ENCODE measurements around the gene OR5D14. TPM values are rescaled to one million over a fixed set of nuclear protein-coding genes. Genes with fewer than 3 reads are reported as not detected.

Gene OR5D14
- total and polyA plus RNA-seq, 2 of the 13 experiments (the other 11 are each of a cell fraction or from before 2014, with no cell fraction given) = not detected

DNA sequence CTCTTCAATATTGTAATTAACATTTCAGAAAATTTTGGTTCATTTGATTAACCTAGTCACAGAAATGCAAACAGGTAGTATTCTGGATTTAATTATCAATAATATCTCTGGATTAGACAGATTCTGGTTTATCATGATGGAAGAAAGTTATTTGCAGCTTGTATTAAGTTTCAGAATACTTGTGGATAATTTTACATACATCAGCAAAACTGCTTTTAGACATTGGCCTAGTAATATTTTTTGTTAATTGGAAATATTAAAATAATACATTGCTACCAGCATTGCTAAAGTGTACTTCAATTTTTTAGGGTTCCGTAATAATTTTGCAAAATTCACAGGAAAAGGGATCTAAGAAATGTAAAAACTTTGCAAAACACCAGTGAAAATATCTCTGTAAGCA lies 3.8 kb upstream of the OR5D14 start:
- Histone ChIP-seq H3K4me2 (ENCODE audit: low read depth, low read length) (no peak overlapping the region), H4K20me1 (ENCODE audit: insufficient read depth, low read length) (no peaks in the 10 kb centered on the region), H3K9me3 (ENCODE audit: low read length) (peaks cover 62% of the 10 kb centered on the region), H3K9ac (ENCODE audit: insufficient read depth, low read depth, low read length) (no peak overlapping the region), H2AFZ (ENCODE audit: low read length) (no peak overlapping the region), H3K4me3 (replicated peaks in 1 of 3; ENCODE audit: insufficient read depth in 1 of 3, low read depth in 2 of 3, low read length in 3 of 3) (no peak overlapping the region), H3K27ac (ENCODE audit: extremely low read length, insufficient read depth, low read length) (no peak overlapping the region), H3K79me2 (ENCODE audit: insufficient read depth, low read length) (no peaks in the 10 kb centered on the region), H3K27me3 (ENCODE audit: control insufficient read depth in 1 of 2, insufficient read depth in 2 of 2, low read length in 2 of 2) (no peaks in the 10 kb centered on the region), H3K36me3 (replicated peaks in 1 of 2; ENCODE audit: control insufficient read depth in 1 of 2, insufficient read depth in 2 of 2, low read length in 2 of 2) (no peaks in the 10 kb centered on the region), H3K4me1 (ENCODE audit: insufficient read depth, low read length) (no peaks in the 10 kb centered on the region)
- intact Hi-C loops (cut with micrococcal nuclease; ENCODE audit: unreplicated experiment) (no loop called here), in situ Hi-C loops (cut with HindIII; ENCODE audit: extremely low pct_ligation_motif_present, low pct_unique_long_range_greater_than_20kb) (no loop called here)
- WGBS (ENCODE audit: low lambda C conversion rate) = 2% methylated on average over 1 of the region's 1 CpG
- BruUV-seq (replicated peaks) = no TSS peak
- ATAC-seq (no peak), FAIRE-seq (no peak), DNase-seq (ENCODE audit: low spot score) (no peak)
- ChIA-PET CTCF (ENCODE audit: low intra/inter-chr PET ratio, low total read pairs) (no interaction called here), POLR2A (no interaction called here)
- TF ChIP-seq MAFF (IDR thresholded peaks at IDR 0.05; ENCODE audit: low read depth, low read length) (peak; percentile 44; the same call in 1 of the 2 replicates), MAFK (conservative IDR thresholded peaks at IDR 0.05 in 1 of 2, IDR thresholded peaks at IDR 0.05 in 1 of 2; ENCODE audit: low read length in 2 of 2) (peak; percentile 23 to 76; a peak in 3 of 4 replicates), ZNF616 (CRISPR knock-in tag; IDR thresholded peaks at IDR 0.05; ENCODE audit: low read depth) (no peak), YEATS2 (CRISPR knock-in tag; IDR thresholded peaks at IDR 0.05; ENCODE audit: borderline replicate concordance) (no peak), ZZZ3 (CRISPR knock-in tag; IDR thresholded peaks at IDR 0.05; ENCODE audit: borderline replicate concordance) (no peak)
- TF ChIP-seq, protein P1, sequence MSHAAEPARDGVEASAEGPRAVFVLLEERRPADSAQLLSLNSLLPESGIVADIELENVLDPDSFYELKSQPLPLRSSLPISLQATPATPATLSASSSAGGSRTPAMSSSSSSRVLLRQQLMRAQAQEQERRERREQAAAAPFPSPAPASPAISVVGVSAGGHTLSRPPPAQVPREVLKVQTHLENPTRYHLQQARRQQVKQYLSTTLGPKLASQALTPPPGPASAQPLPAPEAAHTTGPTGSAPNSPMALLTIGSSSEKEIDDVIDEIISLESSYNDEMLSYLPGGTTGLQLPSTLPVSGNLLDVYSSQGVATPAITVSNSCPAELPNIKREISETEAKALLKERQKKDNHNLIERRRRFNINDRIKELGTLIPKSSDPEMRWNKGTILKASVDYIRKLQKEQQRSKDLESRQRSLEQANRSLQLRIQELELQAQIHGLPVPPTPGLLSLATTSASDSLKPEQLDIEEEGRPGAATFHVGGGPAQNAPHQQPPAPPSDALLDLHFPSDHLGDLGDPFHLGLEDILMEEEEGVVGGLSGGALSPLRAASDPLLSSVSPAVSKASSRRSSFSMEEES (CRISPR knock-in tag; IDR thresholded peaks at IDR 0.05) = no peak

GRCh38 chr11:55793321-55793720 lies 2.0 kb upstream of the OR5D14 start:
- no peak for ATAC-seq
- Histone ChIP-seq H3K9ac (ENCODE audit: insufficient read depth, low read depth, low read length) (no peak overlapping the region), H3K79me2 (ENCODE audit: insufficient read depth, low read length) (no peaks in the 10 kb centered on the region), H3K36me3 (replicated peaks in 1 of 2; ENCODE audit: control insufficient read depth in 1 of 2, insufficient read depth in 2 of 2, low read length in 2 of 2) (no peaks in the 10 kb centered on the region), H3K27ac (ENCODE audit: extremely low read length, insufficient read depth, low read length) (no peak overlapping the region), H2AFZ (ENCODE audit: low read length) (no peak overlapping the region), H3K4me1 (ENCODE audit: insufficient read depth, low read length) (no peaks in the 10 kb centered on the region), H3K9me3 (ENCODE audit: low read length) (peaks cover 62% of the 10 kb centered on the region), H3K4me3 (replicated peaks in 1 of 3; ENCODE audit: insufficient read depth in 1 of 3, low read depth in 2 of 3, low read length in 3 of 3) (no peak overlapping the region), H3K27me3 (ENCODE audit: control insufficient read depth in 1 of 2, insufficient read depth in 2 of 2, low read length in 2 of 2) (no peaks in the 10 kb centered on the region), H4K20me1 (ENCODE audit: insufficient read depth, low read length) (no peaks in the 10 kb centered on the region), H3K4me2 (ENCODE audit: low read depth, low read length) (no peak overlapping the region)
- DNase-seq (ENCODE audit: low spot score) = no peak
- 0% methylated on average over 2 of the region's 2 CpGs for WGBS (ENCODE audit: low lambda C conversion rate)
- no peak for FAIRE-seq
- POLR2A ChIA-PET = no interaction called here
- BruUV-seq (replicated peaks) = no TSS peak
- in situ Hi-C loops (cut with HindIII; ENCODE audit: extremely low pct_ligation_motif_present, low pct_unique_long_range_greater_than_20kb) (no loop called here), intact Hi-C loops (cut with micrococcal nuclease; ENCODE audit: unreplicated experiment) (no loop called here)
- CTCF ChIA-PET (ENCODE audit: low intra/inter-chr PET ratio, low total read pairs) = no interaction called here
- TF ChIP-seq, protein P2, sequence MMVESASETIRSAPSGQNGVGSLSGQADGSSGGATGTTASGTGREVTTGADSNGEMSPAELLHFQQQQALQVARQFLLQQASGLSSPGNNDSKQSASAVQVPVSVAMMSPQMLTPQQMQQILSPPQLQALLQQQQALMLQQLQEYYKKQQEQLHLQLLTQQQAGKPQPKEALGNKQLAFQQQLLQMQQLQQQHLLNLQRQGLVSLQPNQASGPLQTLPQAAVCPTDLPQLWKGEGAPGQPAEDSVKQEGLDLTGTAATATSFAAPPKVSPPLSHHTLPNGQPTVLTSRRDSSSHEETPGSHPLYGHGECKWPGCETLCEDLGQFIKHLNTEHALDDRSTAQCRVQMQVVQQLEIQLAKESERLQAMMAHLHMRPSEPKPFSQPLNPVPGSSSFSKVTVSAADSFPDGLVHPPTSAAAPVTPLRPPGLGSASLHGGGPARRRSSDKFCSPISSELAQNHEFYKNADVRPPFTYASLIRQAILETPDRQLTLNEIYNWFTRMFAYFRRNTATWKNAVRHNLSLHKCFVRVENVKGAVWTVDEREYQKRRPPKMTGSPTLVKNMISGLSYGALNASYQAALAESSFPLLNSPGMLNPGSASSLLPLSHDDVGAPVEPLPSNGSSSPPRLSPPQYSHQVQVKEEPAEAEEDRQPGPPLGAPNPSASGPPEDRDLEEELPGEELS (CRISPR knock-in tag; IDR thresholded peaks at IDR 0.05) = no peak
- TF ChIP-seq ZNF160 (CRISPR knock-in tag; IDR thresholded peaks at IDR 0.05) (no peak), YY1 (IDR thresholded peaks at IDR 0.05; ENCODE audit: insufficient read depth, insufficient replicate concordance, low read depth, low read length) (no peak), ZNF598 (CRISPR knock-in tag; IDR thresholded peaks at IDR 0.05; ENCODE audit: borderline replicate concordance) (no peak), NFE2L2 (IDR thresholded peaks at IDR 0.05; ENCODE audit: low read length) (no peak), NCOA5 (CRISPR knock-in tag; IDR thresholded peaks at IDR 0.05) (no peak)
- TF ChIP-seq, protein P3, sequence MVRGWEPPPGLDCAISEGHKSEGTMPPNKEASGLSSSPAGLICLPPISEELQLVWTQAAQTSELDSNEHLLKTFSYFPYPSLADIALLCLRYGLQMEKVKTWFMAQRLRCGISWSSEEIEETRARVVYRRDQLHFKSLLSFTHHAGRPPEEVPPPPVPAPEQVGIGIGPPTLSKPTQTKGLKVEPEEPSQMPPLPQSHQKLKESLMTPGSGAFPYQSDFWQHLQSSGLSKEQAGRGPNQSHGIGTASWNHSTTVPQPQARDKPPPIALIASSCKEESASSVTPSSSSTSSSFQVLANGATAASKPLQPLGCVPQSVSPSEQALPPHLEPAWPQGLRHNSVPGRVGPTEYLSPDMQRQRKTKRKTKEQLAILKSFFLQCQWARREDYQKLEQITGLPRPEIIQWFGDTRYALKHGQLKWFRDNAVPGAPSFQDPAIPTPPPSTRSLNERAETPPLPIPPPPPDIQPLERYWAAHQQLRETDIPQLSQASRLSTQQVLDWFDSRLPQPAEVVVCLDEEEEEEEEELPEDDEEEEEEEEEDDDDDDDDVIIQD (CRISPR knock-in tag; IDR thresholded peaks at IDR 0.05; ENCODE audit: low read depth) = no peak

Measured in HepG2 (cell line).